Liver (tissue), 9 donors: ENCODE results near the gene TCEA3. TPM values are rescaled to one million over a fixed set of nuclear protein-coding genes. Genes with fewer than 3 reads are reported as not detected.

Source experiments
- DNase-seq: peaks from one replicate; pipeline ENCODE4 v3.0.0-alpha.2; 2017; ENCODE audit warnings: low spot score
- H3K27ac ChIP-seq, 2 donors: one replicate each; pipeline ENCODE4 v1.7.0; 2013; ENCODE audit warnings: inconsistent platforms in 2 of 2, low read length in 2 of 2, control low read depth in 1 of 2, low read depth in 1 of 2, mild to moderate bottlenecking in 1 of 2
- H3K27me3 ChIP-seq, 4 donors: one replicate each; pipeline versions ENCODE4 v1.6.1 to v1.7.0; 2013; ENCODE audit warnings: low read length in 3 of 4, inconsistent platforms in 1 of 4, mild to moderate bottlenecking in 1 of 4, moderate library complexity in 1 of 4; ENCODE audit not compliant: control insufficient read depth in 4 of 4, insufficient read depth in 4 of 4
- H3K36me3 ChIP-seq, 4 donors: one replicate each; pipeline versions ENCODE4 v1.6.1 to v1.7.0; 2013; ENCODE audit warnings: low read length in 3 of 4, mild to moderate bottlenecking in 3 of 4, low read depth in 1 of 4, moderate library complexity in 1 of 4; ENCODE audit not compliant: control insufficient read depth in 4 of 4, insufficient read depth in 3 of 4
- H3K4me1 ChIP-seq, 4 donors: one replicate each; pipeline versions ENCODE4 v1.6.1 to v1.7.0; 2013; ENCODE audit warnings: low read length in 3 of 4, mild to moderate bottlenecking in 3 of 4, moderate library complexity in 1 of 4; ENCODE audit not compliant: control insufficient read depth in 4 of 4, insufficient read depth in 4 of 4
- H3K4me3 ChIP-seq, 3 donors: one replicate each; pipeline versions ENCODE4 v1.6.1 to v1.7.0; 2013; ENCODE audit warnings: low read length in 3 of 3, control low read depth in 1 of 3, low read depth in 1 of 3, mild to moderate bottlenecking in 1 of 3
- H3K9ac ChIP-seq, 2 donors: one replicate each; pipeline ENCODE4 v1.7.0; 2013; ENCODE audit warnings: low read length in 2 of 2, mild to moderate bottlenecking in 2 of 2, moderate library complexity in 2 of 2, control low read depth in 1 of 2, low read depth in 1 of 2
- H3K9me3 ChIP-seq, 4 donors: one replicate each; pipeline versions ENCODE4 v1.6.1 to v1.7.0; 2013; ENCODE audit warnings: low read length in 3 of 4; ENCODE audit not compliant: control insufficient read depth in 4 of 4
- EGR1 ChIP-seq, 2 donors: IDR thresholded peaks; 2 replicates each; pipeline ENCODE4 v1.6.1; 2016 to 2018; ENCODE audit warnings: antibody characterized with exemption in 2 of 2, low read depth in 2 of 2
- FOXA1 ChIP-seq: IDR thresholded peaks from 2 replicates; pipeline ENCODE4 v1.6.1; 2016; ENCODE audit warnings: antibody characterized with exemption
- FOXA2 ChIP-seq: IDR thresholded peaks from 2 replicates; pipeline ENCODE4 v1.6.1; 2016; ENCODE audit warnings: antibody characterized with exemption
- GABPA ChIP-seq, 2 donors: IDR thresholded peaks in 1 of 2; conservative IDR thresholded peaks in 1 of 2; 2 replicates each; pipeline ENCODE4 v1.6.1; 2016; ENCODE audit warnings: antibody characterized with exemption in 2 of 2, mild to moderate bottlenecking in 1 of 2, moderate library complexity in 1 of 2
- HNF4A ChIP-seq, 2 donors: conservative IDR thresholded peaks; 2 replicates each; pipeline ENCODE4 v1.6.1; 2016; ENCODE audit warnings: antibody characterized with exemption in 2 of 2, mild to moderate bottlenecking in 2 of 2
- HNF4G ChIP-seq: IDR thresholded peaks from 2 replicates; pipeline ENCODE4 v1.6.1; 2016; ENCODE audit warnings: antibody characterized with exemption
- JUND ChIP-seq, 2 donors: IDR thresholded peaks; 2 replicates each; pipeline ENCODE4 v1.6.1; 2016; ENCODE audit warnings: antibody characterized with exemption in 2 of 2
- NR2F2 ChIP-seq: IDR thresholded peaks from 2 replicates; pipeline ENCODE4 v1.6.1; 2016; ENCODE audit warnings: antibody characterized with exemption
- RAD21 ChIP-seq, 2 donors: IDR thresholded peaks; 2 replicates each; pipeline ENCODE4 v1.6.1; 2016; ENCODE audit warnings: antibody characterized with exemption in 2 of 2, mild to moderate bottlenecking in 2 of 2
- RXRA ChIP-seq, 2 donors: IDR thresholded peaks; 2 replicates each; pipeline ENCODE4 v1.6.1; 2017 to 2018; ENCODE audit warnings: antibody characterized with exemption in 2 of 2, mild to moderate bottlenecking in 1 of 2
- SP1 ChIP-seq: IDR thresholded peaks from 2 replicates; pipeline ENCODE4 v1.6.1; 2018; ENCODE audit warnings: antibody characterized with exemption, mild to moderate bottlenecking
- TAF1 ChIP-seq: conservative IDR thresholded peaks from 2 replicates; pipeline ENCODE4 v1.6.1; 2016; ENCODE audit warnings: antibody characterized with exemption, mild to moderate bottlenecking
- YY1 ChIP-seq: IDR thresholded peaks from 2 replicates; pipeline ENCODE4 v1.6.1; 2016; ENCODE audit warnings: antibody characterized with exemption, mild to moderate bottlenecking
- WGBS: extraction: QIAGEN DNeasy Blood & Tissue Kit; methylation state at CpG from one replicate; pipeline ENCODE4 v1.1.7; 2013; 5-methylcytosine and 5-hydroxymethylcytosine counted together
- polyA plus RNA-seq, 2 donors: library from polyadenylated mRNA; stranded (reverse) in 1 of 2; unstranded in 1 of 2; fragments of 200-250 nt in 1 of 2; fragments of >200 nt in 1 of 2; fragmentation: Nextera tagmentation in 1 of 2; extraction: Ambion mirVana in 1 of 2; gene quantifications; one replicate each; pipeline versions ENCODE4 v1.2.1 to v1.2.3, GENCODE V29; 2013 to 2015
- total RNA-seq, 2 donors: library from RNA; depleted of rRNA; stranded (reverse); fragments of >200 nt; gene quantifications; one replicate each; pipeline ENCODE4 v1.2.3, GENCODE V29; 2014
- TF ChIP-seq, protein P1 (sequence below): IDR thresholded peaks from 2 replicates; pipeline ENCODE4 v1.6.1; 2016; ENCODE audit warnings: antibody characterized with exemption, mild to moderate bottlenecking
- TF ChIP-seq, protein P2 (sequence below): IDR thresholded peaks from 2 replicates; pipeline ENCODE4 v1.6.1; 2016; ENCODE audit warnings: antibody characterized with exemption
- TF ChIP-seq, protein P3 (sequence below): IDR thresholded peaks from 2 replicates; pipeline ENCODE4 v1.6.1; 2016; ENCODE audit warnings: antibody characterized with exemption
- TF ChIP-seq, protein P4 (sequence below): IDR thresholded peaks from 2 replicates; pipeline ENCODE4 v1.6.1; 2016; ENCODE audit warnings: antibody characterized with exemption
- TF ChIP-seq, protein P5 (sequence below): fragments of 150-350 bp; IDR thresholded peaks from 2 replicates; pipeline ENCODE4 v1.5.1; 2017; ENCODE audit warnings: improper control_type of control experiment, low read depth, low read length; ENCODE audit not compliant: missing input control
- donor health status: healthy.
- donor health status: healthy.
- donor health status: healthy.
- donor health status: healthy.
- donor health status: healthy.

The TCEA3 gene
- total and polyA plus RNA-seq, 4 donors = 29.6 to 142 (median 47.6) TPM

DNA sequence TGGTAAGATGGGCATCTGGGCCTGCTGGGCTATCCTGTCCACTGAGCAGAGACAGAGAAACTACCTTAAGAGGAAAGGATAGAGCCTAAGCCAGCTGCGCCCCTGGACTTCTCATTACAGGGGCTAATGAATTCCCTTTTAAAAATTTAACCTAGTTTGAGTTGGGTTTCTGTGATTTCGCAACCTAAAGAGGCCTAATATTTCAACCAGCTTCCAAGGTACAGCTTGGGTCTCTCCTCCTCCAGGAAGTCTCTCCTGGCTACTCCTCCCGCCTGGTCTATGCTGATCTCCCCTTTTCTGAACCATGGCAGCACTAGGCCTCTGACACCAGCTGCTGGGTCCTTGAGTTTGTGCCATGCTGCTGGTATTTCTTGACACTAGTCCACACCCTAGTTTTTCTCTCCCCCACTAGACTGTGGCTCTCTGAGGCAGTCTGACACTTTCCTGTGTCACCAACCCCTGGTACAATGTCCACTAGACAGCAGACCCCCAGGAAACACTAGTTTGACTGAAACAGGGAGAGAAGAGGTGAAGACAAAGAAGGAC, 29.0 kb upstream of the TCEA3 start:
- Histone ChIP-seq H3K36me3 (no peaks in the 10 kb centered on the region), H3K9me3 (no peaks in the 10 kb centered on the region), H3K27ac (peak overlapping the region in 1 of 2 donors; percentile 28), H3K4me3 (no peak overlapping the region), H3K9ac (no peak overlapping the region), H3K4me1 (peaks cover 5 to 40% (median 22%) of the 10 kb centered on the region in 4 donors), H3K27me3 (no peaks in the 10 kb centered on the region)
- WGBS = 86% methylated on average over 3 of the region's 3 CpGs
- TF ChIP-seq SP1 = no peak
- no peak for TF ChIP-seq FOXA1
- TF ChIP-seq, protein P1, sequence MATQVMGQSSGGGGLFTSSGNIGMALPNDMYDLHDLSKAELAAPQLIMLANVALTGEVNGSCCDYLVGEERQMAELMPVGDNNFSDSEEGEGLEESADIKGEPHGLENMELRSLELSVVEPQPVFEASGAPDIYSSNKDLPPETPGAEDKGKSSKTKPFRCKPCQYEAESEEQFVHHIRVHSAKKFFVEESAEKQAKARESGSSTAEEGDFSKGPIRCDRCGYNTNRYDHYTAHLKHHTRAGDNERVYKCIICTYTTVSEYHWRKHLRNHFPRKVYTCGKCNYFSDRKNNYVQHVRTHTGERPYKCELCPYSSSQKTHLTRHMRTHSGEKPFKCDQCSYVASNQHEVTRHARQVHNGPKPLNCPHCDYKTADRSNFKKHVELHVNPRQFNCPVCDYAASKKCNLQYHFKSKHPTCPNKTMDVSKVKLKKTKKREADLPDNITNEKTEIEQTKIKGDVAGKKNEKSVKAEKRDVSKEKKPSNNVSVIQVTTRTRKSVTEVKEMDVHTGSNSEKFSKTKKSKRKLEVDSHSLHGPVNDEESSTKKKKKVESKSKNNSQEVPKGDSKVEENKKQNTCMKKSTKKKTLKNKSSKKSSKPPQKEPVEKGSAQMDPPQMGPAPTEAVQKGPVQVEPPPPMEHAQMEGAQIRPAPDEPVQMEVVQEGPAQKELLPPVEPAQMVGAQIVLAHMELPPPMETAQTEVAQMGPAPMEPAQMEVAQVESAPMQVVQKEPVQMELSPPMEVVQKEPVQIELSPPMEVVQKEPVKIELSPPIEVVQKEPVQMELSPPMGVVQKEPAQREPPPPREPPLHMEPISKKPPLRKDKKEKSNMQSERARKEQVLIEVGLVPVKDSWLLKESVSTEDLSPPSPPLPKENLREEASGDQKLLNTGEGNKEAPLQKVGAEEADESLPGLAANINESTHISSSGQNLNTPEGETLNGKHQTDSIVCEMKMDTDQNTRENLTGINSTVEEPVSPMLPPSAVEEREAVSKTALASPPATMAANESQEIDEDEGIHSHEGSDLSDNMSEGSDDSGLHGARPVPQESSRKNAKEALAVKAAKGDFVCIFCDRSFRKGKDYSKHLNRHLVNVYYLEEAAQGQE = no peak
- TF ChIP-seq, protein P2, sequence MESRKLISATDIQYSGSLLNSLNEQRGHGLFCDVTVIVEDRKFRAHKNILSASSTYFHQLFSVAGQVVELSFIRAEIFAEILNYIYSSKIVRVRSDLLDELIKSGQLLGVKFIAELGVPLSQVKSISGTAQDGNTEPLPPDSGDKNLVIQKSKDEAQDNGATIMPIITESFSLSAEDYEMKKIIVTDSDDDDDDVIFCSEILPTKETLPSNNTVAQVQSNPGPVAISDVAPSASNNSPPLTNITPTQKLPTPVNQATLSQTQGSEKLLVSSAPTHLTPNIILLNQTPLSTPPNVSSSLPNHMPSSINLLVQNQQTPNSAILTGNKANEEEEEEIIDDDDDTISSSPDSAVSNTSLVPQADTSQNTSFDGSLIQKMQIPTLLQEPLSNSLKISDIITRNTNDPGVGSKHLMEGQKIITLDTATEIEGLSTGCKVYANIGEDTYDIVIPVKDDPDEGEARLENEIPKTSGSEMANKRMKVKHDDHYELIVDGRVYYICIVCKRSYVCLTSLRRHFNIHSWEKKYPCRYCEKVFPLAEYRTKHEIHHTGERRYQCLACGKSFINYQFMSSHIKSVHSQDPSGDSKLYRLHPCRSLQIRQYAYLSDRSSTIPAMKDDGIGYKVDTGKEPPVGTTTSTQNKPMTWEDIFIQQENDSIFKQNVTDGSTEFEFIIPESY = no peak
- no peak for TF ChIP-seq HNF4G
- no peak for TF ChIP-seq EGR1 (IDR thresholded peaks at IDR 0.05; ENCODE audit: low read depth in 2 of 2)
- TF ChIP-seq, protein P3, sequence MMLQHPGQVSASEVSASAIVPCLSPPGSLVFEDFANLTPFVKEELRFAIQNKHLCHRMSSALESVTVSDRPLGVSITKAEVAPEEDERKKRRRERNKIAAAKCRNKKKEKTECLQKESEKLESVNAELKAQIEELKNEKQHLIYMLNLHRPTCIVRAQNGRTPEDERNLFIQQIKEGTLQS = no peak
- TF ChIP-seq, protein P4, sequence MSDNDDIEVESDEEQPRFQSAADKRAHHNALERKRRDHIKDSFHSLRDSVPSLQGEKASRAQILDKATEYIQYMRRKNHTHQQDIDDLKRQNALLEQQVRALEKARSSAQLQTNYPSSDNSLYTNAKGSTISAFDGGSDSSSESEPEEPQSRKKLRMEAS = no peak
- no peak for TF ChIP-seq YY1
- no peak for TF ChIP-seq NR2F2
- no peak for TF ChIP-seq FOXA2
- TF ChIP-seq TAF1 = no peak
- no peak for TF ChIP-seq RAD21 (IDR thresholded peaks at IDR 0.05)
- no peak for TF ChIP-seq GABPA (IDR thresholded peaks at IDR 0.05 in 1 of 2, conservative IDR thresholded peaks at IDR 0.05 in 1 of 2)
- TF ChIP-seq JUND (IDR thresholded peaks at IDR 0.05) = no peak
- TF ChIP-seq, protein P5, sequence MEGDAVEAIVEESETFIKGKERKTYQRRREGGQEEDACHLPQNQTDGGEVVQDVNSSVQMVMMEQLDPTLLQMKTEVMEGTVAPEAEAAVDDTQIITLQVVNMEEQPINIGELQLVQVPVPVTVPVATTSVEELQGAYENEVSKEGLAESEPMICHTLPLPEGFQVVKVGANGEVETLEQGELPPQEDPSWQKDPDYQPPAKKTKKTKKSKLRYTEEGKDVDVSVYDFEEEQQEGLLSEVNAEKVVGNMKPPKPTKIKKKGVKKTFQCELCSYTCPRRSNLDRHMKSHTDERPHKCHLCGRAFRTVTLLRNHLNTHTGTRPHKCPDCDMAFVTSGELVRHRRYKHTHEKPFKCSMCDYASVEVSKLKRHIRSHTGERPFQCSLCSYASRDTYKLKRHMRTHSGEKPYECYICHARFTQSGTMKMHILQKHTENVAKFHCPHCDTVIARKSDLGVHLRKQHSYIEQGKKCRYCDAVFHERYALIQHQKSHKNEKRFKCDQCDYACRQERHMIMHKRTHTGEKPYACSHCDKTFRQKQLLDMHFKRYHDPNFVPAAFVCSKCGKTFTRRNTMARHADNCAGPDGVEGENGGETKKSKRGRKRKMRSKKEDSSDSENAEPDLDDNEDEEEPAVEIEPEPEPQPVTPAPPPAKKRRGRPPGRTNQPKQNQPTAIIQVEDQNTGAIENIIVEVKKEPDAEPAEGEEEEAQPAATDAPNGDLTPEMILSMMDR = no peak
- TF ChIP-seq RXRA (IDR thresholded peaks at IDR 0.05) = no peak
- no peak for TF ChIP-seq HNF4A (conservative IDR thresholded peaks at IDR 0.05)
- DNase-seq = no peak
